SIG-M5 treated with dmso at 0.1 percent for 504 hours (cell line): Measurements from ENCODE around the gene RNF223.
A peak's percentile ranks its signal among the peaks of the same experiment; 100 is the strongest.
"Not testable (repeated sequence)": the region's sequence is repeated elsewhere in the genome, so short reads cannot be mapped to it uniquely, and the experiment has no call there.

Experiments
- DNase-seq: peaks from one replicate; lab custom pipeline; 2025; ENCODE audit not compliant: unreplicated experiment; lab: John Stamatoyannopoulos, UW

Gene RNF223

GRCh38 chr1:1088029-1088800, 14.1 kb upstream of the RNF223 start:
- no peak for DNase-seq

GRCh38 chr1:1087351-1088028, 13.4 kb upstream of the RNF223 start:
- no peak for DNase-seq

- DNase-seq: no peak
These were observed 12.8 kb upstream of the RNF223 start for GRCh38 chr1:1086911-1087341.

- DNase-seq: no peak
These were observed 12.1 kb upstream of the RNF223 start for GRCh38 chr1:1085911-1086841.

- DNase-seq: no peak
These were observed 11.2 kb upstream of the RNF223 start for GRCh38 chr1:1085171-1085841.

- no peak for DNase-seq
These were observed 10.5 kb upstream of the RNF223 start for GRCh38 chr1:1084372-1085170.

GRCh38 chr1:1083416-1084371, 9.6 kb upstream of the RNF223 start:
- no peak for DNase-seq

- no peak for DNase-seq
These were observed 8.8 kb upstream of the RNF223 start for GRCh38 chr1:1082776-1083415.

GRCh38 chr1:1082239-1082775, 8.2 kb upstream of the RNF223 start:
- no peak for DNase-seq

GRCh38 chr1:1081311-1082238, 7.5 kb upstream of the RNF223 start:
- no peak for DNase-seq

GRCh38 chr1:1080951-1081310, 6.8 kb upstream of the RNF223 start:
- DNase-seq: no peak

GRCh38 chr1:1080122-1080757, 6.1 kb upstream of the RNF223 start:
- DNase-seq: no peak

- peak; percentile 63 for DNase-seq
These were observed 5.5 kb upstream of the RNF223 start for GRCh38 chr1:1079408-1080121.

GRCh38 chr1:1077396-1077795, 3.3 kb upstream of the RNF223 start:
- not testable (repeated sequence) for DNase-seq

GRCh38 chr1:1075148-1075935, 1.2 kb upstream of the RNF223 start:
- no peak for DNase-seq
